Epithelial cell of esophagus (primary cell): ENCODE data around the gene NDUFA11.
"Not testable (repeated sequence)": the region's sequence is repeated elsewhere in the genome, so short reads cannot be mapped to it uniquely, and the experiment has no call there.

Source experiments
- DNase-seq: peaks from one replicate; pipeline ENCODE4 v3.0.0; 2010; ENCODE audit warnings: low read depth
- H3K4me3 ChIP-seq: 2 replicates; pipeline ENCODE4 v1.5.1; 2011; ENCODE audit warnings: mild to moderate bottlenecking, low read length, control low read depth
- CTCF ChIP-seq: IDR thresholded peaks from 2 replicates; pipeline ENCODE4 v1.5.1; 2011; ENCODE audit warnings: low read depth, mild to moderate bottlenecking, low read length, control low read depth, inconsistent platforms; ENCODE audit not compliant: insufficient read depth; ENCODE audit errors: missing control alignments

Gene NDUFA11

GRCh38 chr19:5857203-5858081 is 46.1 kb downstream of the NDUFA11 start:
- DNase-seq, result no peak
- no peak for TF ChIP-seq CTCF
- H3K4me3 ChIP-seq, result no peak overlapping the region

DNA sequence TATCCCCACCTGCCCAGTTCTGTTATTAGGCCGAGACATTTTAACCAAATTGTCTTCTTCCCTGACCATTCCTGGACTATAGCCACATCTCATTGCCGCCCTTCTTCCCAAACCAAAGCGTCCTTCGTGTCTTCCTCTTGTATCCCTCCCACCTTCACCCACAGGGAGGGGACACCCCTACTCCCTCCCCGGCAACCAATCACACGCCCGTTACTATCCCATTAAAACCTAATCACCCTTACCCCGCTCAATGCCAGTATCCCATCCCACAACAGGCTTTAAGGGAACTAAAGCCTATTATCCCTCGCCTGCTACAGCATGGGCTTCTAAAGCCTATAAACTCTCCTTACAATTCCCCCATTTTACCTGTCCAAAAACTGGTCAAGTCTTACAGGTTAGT is 48.4 kb downstream of the NDUFA11 start:
- DNase-seq, H3K4me3 ChIP-seq: not testable (repeated sequence)

DNA sequence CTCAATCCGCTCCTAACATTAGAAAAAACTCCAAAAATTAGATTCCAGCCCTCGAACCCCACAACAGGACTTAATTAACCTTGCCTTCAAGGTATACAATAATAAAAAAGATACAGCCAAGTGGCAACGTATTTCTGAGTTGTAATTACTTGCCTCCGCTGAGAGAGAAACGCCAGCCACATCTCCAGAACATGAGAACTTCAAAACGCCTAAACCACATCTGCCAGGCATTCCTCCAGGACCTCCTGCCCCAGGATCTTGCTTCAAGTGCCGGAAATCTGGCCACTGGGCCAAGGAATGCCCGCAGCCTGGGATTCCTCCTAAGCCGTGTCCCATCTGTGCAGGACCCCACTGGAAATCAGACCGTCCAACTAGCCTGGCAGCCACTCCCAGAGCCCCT is 49.5 kb downstream of the NDUFA11 start:
- not testable (repeated sequence) for DNase-seq, H3K4me3 ChIP-seq

DNA sequence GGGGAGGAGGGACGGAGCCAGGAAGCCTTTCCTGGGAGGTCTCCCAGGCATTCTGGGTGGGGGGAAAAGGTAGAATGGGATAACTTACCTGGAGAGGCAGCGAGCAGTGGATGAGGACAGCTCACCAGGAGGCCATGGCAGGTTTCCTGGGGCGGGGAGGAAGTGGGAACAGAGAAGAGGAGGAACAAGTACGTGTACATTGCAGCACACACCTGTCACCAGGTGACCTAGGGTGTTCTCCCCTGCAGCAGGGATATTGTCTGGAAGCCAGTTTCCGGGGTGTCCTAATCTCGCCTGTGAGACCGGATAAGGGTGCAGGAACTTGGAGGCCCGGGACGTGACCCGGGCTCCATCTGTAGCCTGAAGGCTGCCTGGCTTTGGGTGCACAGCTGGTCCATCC is 52.3 kb downstream of the NDUFA11 start, which contains the start of gene FUT3:
TSS of gene FUT3 (minus strand) at position 148 of the 400 bp plus-strand sequence.
- no peak for TF ChIP-seq CTCF
- DNase-seq, result peak; percentile 86
- peak within 1 kb of the TSS; percentile 38 for H3K4me3 ChIP-seq

DNA sequence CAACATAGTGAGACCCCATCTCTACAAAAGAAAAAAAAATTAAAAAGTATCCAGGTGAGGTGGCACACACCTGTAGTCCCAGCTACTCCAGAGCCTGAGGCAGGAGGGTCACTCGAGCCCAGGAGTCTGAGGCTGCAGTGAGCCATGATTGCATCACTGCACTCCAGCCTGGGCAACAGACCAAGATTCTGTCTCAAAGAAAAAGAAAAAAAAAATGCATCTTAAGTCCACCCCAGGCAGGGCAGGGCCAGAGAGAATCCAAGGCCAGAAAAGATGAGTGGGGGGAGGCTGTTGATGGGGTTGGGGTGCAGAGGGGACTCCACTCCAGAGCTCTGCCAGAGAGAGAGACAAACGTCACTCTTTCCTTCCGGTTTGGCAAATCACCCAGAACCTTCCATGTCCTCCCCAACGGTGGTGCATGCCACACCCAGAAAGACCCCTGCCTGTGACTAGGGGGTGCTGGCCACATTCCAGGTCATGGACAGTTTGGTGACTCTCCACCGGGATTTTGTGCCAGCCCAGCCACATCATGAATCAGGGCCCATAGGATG is 52.8 kb downstream of the NDUFA11 start:
- DNase-seq, result peak; percentile 73
- no peak for TF ChIP-seq CTCF
- peak overlapping the region; percentile 38 for H3K4me3 ChIP-seq

GRCh38 chr19:5850189-5850588 is 53.4 kb downstream of the NDUFA11 start:
- no peak for TF ChIP-seq CTCF
- H3K4me3 ChIP-seq, result peak overlapping the region; percentile 19
- peak; percentile 42 for DNase-seq

DNA sequence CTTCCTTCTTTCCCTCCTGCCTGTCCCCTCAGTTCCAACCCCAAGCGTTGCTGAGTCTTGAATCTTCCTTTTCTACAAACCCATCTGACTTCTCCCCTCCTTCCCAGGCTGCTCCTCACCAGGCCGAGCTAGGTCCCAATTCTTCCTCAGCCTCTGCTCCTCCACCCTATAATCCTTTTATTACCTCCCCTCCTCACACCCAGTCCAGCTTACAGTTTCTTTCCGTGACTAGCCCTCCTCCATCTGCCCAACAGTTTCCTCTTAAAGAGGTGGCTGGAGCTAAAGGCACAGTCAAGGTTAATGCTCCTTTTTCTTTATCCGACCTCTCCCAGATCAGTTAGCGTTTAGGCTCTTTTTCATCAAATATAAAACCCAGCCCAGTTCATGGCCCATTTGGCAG is 55.0 kb downstream of the NDUFA11 start:
- not testable (repeated sequence) for H3K4me3 ChIP-seq, DNase-seq

- not testable (repeated sequence) for H3K4me3 ChIP-seq, DNase-seq
Measured at GRCh38 chr19:5847846-5848245, 55.7 kb downstream of the NDUFA11 start.
